ENCODE results near the gene TUT4. TPM values are rescaled to one million over a fixed set of nuclear protein-coding genes. Genes with fewer than 3 reads are reported as not detected.

Gene TUT4
- total RNA-seq, 4 donors from 2014 or later = 56.9 to 232 (median 67.9) TPM

DNA sequence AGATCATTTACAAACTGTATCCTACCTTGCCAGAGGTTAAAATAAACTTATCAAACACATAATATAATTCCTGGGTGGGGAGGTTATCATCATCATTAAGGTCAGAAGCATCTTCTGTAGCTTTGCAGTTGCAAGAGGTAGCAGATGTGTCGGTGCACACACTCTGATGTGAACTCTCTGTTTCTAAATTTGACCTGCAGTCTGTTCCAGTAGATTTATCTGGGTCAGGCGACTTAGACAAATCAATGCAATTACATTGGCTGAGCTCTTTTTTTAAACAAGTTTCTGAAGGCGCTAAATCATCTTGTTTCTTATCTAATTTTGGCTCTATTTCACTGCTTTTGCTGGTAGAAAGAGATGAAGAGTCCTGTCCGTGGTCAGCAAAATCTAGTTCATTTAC is 78.1 kb downstream of the TUT4 start:
- Histone ChIP-seq H3K4me3 (no peak overlapping the region), H3K27ac (no peak overlapping the region), H3K9me3 (no peaks in the 10 kb centered on the region), H3K27me3 (no peaks in the 10 kb centered on the region), H3K4me1 (no peaks in the 10 kb centered on the region), H3K36me3 (peaks cover 45% of the 10 kb centered on the region)
- DNase-seq (ENCODE audit: low spot score in 2 of 2) = no peak
- TF ChIP-seq POLR2A (IDR thresholded peaks at IDR 0.05) (no peak), EP300 (IDR thresholded peaks at IDR 0.05) (no peak), CTCF (IDR thresholded peaks at IDR 0.05) (no peak), POLR2AphosphoS5 (IDR thresholded peaks at IDR 0.05) (no peak)
- 92% methylated on average over 4 of the region's 4 CpGs for WGBS

DNA sequence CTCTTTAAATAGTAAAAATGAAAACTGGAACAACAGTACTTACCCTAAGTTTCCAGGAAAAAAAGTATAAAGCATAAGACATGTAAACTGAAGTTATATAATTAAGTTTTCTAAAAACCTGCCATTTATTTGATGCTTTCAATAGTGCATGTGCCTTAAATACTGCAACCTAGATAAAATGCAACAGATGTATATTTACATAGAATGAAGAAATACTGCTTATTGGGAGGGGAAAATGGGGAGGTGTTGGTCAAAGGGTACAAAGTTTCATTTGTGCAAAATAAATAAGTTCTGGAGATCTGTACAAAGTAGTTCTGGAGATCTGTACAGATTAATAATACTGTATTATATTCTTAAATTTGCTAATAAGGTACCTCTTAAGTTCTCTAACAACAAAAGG is 79.9 kb downstream of the TUT4 start:
- peaks cover 32% of the 10 kb centered on the region for H3K36me3 ChIP-seq
- H3K27me3 ChIP-seq = no peaks in the 10 kb centered on the region

GRCh38 chr1:52472384-52472783 is 80.5 kb downstream of the TUT4 start:
- TF ChIP-seq POLR2A (IDR thresholded peaks at IDR 0.05) (no peak), EP300 (IDR thresholded peaks at IDR 0.05) (no peak), CTCF (IDR thresholded peaks at IDR 0.05) (no peak), POLR2AphosphoS5 (IDR thresholded peaks at IDR 0.05) (no peak)
- Histone ChIP-seq H3K4me1 (no peaks in the 10 kb centered on the region), H3K27me3 (no peaks in the 10 kb centered on the region), H3K27ac (no peak overlapping the region), H3K9me3 (no peaks in the 10 kb centered on the region), H3K4me3 (no peak overlapping the region), H3K36me3 (peaks cover 27% of the 10 kb centered on the region)
- DNase-seq (ENCODE audit: low spot score in 2 of 2) = no peak
- 90% methylated on average over 1 of the region's 1 CpG for WGBS

More for the DNA sequence above, 79.9 kb downstream of the TUT4 start:
- DNase-seq (ENCODE audit: low spot score in 2 of 2) = no peak
- no peaks in the 10 kb centered on the region for H3K9me3 ChIP-seq
- H3K4me1 ChIP-seq = no peaks in the 10 kb centered on the region
- H3K27ac ChIP-seq = no peak overlapping the region
- TF ChIP-seq CTCF (IDR thresholded peaks at IDR 0.05) = no peak
- TF ChIP-seq EP300 (IDR thresholded peaks at IDR 0.05) = no peak
- TF ChIP-seq POLR2AphosphoS5 (IDR thresholded peaks at IDR 0.05) = no peak
- TF ChIP-seq POLR2A (IDR thresholded peaks at IDR 0.05) = no peak
- H3K4me3 ChIP-seq = no peak overlapping the region

DNA sequence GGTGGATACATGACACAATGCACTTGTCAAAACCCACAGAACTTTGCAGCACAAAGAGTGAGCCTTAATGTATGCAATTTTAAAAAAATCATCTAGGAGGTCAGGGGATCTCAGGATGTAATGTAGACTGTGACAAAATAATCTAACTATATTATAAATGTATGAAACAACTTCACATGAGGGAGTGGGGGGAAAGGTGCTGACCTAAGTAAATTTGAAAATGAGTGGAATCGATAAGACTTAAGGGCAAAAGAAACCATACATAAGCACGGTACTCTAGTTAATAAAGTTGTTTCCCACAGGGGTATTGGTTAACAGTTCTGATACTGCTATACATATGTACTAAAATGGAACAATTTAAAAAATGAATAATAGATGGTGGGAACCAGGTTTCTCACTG is 83.8 kb downstream of the TUT4 start:
- no peak for DNase-seq (ENCODE audit: low spot score in 2 of 2)
- H3K27ac ChIP-seq = no peak overlapping the region
- TF ChIP-seq POLR2AphosphoS5 (IDR thresholded peaks at IDR 0.05) = no peak
- no peak for TF ChIP-seq EP300 (IDR thresholded peaks at IDR 0.05)
- TF ChIP-seq CTCF (IDR thresholded peaks at IDR 0.05) = no peak
- TF ChIP-seq POLR2A (IDR thresholded peaks at IDR 0.05) = no peak
- 96% methylated on average over 2 of the region's 2 CpGs for WGBS
- H3K9me3 ChIP-seq = no peaks in the 10 kb centered on the region
- no peak overlapping the region for H3K4me3 ChIP-seq
- no peaks in the 10 kb centered on the region for H3K27me3 ChIP-seq
- H3K36me3 ChIP-seq = peaks cover 4% of the 10 kb centered on the region
- no peaks in the 10 kb centered on the region for H3K4me1 ChIP-seq

GRCh38 chr1:52463891-52464290 is 89.0 kb downstream of the TUT4 start:
- DNase-seq (ENCODE audit: low spot score in 2 of 2) = no peak
- Histone ChIP-seq H3K4me3 (no peak overlapping the region), H3K27ac (no peak overlapping the region), H3K27me3 (no peaks in the 10 kb centered on the region), H3K4me1 (no peaks in the 10 kb centered on the region), H3K36me3 (no peaks in the 10 kb centered on the region), H3K9me3 (no peaks in the 10 kb centered on the region)
- WGBS = 96% methylated on average over 5 of the region's 5 CpGs
- TF ChIP-seq POLR2A (IDR thresholded peaks at IDR 0.05) = no peak
- no peak for TF ChIP-seq POLR2AphosphoS5 (IDR thresholded peaks at IDR 0.05)
- TF ChIP-seq EP300 (IDR thresholded peaks at IDR 0.05) = no peak
- no peak for TF ChIP-seq CTCF (IDR thresholded peaks at IDR 0.05)

All from suprapubic skin (tissue), 4 donors.